Esophagus muscularis mucosa (tissue), 3 donors: ENCODE results near the gene SNIP1.

Experiments used
- CTCF ChIP-seq, 3 experiments: fragments of 200-600 bp in 2 of 3; fragments of 450-650 bp in 1 of 3; sonication (generic) in 2 of 3; IDR thresholded peaks; one replicate each; pipeline ENCODE4 v1.5.1; 2017 to 2019; ENCODE audit warnings: antibody characterized with exemption in 3 of 3, mild to moderate bottlenecking in 2 of 3, moderate library complexity in 1 of 3
- POLR2A ChIP-seq: fragments of 450-650 bp; IDR thresholded peaks from one replicate; pipeline ENCODE4 v1.6.1; 2017; ENCODE audit warnings: antibody characterized with exemption, moderate library complexity, mild to moderate bottlenecking, low read depth

- no peak for TF ChIP-seq CTCF (IDR thresholded peaks at IDR 0.05)
- no peak for TF ChIP-seq POLR2A
Observed at GRCh38 chr1:37485902-37486679, 68.0 kb downstream of the SNIP1 start.
